ENCODE data around the gene RIC1.
A peak's percentile ranks its signal among the peaks of the same experiment; 100 is the strongest.
"Not testable (repeated sequence)": the region's sequence is repeated elsewhere in the genome, so short reads cannot be mapped to it uniquely, and the experiment has no call there.

The RIC1 gene

DNA sequence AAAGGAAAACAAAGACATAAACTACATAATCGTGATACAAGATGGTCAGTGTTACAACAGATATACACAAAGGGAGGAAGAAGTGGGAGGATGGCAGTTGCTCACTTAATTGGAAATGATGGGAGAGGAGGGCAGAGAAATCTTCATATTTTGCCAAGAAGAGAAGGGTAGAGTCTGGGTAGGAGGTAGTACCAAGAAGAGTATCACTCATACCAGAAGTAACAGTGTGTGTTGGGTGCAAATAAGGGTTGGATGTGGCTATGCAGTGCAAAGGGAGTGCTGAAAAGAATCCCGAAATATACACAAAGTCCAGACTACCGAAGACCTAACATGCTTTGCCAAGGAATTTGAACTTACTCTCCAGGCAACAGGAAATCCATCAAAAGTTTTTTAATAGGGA, 163.0 kb downstream of the RIC1 start:
- no peak for DNase-seq

DNA sequence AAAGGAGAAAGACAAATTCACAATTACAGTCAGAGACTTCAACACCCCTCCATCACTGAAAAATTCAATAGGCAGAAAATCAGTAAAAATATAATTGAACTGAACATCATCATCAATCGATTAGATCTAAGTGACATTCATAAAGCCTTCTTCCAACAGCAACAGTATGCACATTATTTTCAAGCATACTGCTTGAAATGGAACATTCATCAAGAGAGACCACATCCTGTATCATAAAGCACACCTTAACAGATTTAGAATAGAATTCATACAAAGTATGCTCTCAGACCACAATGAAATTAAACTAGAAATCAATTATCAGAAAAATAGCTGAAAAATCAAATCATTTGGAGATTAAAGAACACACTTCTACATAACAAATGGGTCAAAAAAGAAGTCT, 164.9 kb downstream of the RIC1 start:
- no peak for DNase-seq

DNA sequence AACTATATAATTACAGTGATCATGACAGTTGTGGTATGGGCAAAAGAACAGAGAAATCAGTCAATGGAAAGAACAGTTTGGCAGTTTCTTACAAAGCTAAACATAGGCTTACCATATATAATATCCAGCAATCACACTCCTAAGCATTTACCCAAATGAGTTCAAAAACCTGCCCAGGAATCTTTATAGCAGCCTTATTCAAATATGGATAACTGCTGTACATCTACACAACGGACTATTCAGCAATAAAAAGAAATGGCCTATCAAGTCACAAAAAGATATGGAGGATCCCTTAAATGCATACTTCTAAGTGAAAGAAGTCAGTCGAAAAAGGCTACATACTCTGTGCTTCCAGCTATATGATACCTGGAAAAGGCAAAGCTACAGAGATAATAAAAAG, 167.4 kb downstream of the RIC1 start:
- DNase-seq, result no peak

DNA sequence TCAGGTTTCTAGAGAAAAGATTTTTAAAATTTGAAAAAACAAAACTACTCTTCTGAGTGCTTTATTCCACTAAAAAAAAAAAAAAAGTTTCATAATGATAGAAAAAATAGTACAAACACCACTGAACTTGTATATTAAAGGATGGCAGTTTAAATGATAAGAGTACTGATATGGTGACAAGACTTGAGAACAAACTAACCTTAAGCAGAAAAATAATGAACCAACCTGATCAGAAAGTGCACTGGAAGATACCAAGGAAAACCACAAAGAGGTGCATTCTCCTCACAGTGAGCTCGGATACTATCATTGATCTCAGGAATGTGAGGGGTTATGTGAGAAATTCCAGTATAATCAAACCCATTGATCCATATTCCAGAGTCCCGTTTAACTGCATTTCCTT, 169.7 kb downstream of the RIC1 start:
- DNase-seq, result no peak

DNA sequence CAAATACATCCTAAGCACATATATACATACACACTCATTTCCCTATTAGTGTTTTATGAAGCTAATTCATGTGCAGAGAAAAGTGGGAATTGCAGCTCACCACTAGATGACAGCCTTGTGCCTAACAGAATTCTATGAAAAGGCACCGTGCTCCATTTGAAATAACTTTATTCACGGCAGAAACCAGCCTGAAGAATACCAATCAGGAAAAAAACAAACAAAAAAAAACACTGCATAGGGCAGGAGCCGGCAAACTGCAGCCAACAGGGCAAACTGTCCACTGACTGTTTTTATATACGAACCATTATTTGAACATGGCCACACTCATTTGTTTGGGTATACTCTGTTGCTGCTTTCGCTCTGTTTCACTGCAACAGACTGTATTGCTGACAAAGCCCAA, 170.4 kb downstream of the RIC1 start:
- no peak for DNase-seq

DNA sequence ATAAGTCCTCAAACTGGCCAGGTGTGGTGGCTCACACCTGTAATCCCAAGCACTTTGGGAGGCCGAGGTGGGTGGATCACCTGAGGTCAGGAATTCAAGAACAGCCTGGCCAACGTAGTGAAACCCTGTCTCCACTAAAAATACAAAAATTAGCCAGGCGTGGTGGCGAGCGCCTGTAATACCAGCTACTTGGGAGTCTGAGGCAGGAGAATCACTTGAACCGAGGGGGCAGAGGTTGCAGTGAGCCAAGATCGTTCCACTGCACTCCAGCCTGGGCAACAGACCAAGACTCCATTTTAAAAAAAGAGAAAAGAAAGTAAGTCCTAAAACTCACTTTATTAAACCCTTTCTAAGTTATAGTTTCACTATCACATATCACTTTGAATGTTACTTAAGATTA, 171.5 kb downstream of the RIC1 start:
- not testable (repeated sequence) for DNase-seq

DNA sequence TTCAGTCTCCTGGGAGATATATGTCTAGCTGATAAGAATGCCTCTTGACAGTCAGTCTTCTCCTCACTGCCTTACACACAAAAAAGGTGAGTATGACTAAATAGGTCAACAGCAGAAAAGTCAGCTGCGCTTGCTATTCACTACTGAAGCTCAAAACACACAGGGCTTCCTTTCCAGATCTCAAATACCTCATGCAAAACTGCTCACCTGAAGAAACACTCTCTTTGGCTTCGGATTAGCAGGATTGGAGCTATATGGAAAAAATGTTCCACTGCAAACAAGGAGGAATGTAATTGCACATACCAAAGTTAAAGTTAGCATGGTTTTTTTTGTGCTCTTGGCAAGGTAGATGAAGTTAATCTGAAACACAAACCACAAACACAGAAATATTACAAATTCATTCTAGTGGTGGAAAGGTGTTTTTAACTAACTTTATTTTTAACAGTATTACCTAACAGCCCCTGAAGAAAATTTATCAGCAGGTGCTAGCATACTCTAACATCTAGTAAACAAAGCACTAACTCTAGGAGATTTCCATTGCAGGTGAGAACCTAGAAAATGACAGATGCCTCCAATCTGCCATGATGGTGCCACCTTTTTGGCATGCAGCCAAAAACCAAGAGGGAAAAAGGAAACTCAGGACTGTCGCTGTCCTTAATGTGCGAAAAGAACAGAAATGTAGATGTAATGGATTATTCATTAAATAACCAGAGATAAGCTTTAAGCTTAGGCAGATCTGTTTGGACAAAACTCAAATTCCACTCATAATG, 172.2 kb downstream of the RIC1 start:
- DNase-seq, result peak; percentile 8

DNA sequence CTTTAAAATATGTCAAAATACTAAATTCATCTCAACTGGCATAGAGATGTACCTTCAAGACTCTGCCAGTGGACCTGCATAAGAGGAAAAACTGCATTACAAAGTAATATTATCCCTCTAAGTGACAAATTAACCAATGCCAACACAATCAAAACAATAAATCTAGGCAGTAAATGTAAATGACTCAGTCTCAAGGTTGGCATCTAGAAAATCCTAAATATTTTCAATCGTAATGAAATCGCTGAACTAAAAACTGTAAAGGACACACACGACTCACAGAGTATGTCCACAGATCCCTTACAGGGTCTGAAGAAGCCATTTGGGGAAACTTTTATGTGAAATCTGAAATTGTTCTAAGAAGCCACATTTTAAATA, 172.8 kb downstream of the RIC1 start:
- DNase-seq, result no peak

DNA sequence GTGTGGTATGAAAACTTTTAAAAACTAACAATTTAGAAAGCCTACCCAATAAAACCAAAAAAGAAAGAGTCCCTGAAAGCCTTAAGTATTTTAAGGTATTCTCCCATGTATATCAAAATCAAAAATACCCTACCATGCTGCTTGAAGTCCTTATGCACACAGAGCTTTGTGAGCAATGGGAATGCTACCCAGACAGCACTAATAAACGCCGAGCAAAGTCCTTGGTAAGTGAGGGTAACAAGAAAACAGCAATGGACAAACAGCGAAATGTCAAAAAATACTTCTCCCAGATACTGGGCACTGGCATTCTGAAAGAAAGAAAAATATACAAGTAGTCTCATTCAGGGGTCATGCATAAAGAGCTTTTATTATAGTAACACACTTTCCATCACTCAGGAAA, 176.6 kb downstream of the RIC1 start:
- no peak for DNase-seq

DNA sequence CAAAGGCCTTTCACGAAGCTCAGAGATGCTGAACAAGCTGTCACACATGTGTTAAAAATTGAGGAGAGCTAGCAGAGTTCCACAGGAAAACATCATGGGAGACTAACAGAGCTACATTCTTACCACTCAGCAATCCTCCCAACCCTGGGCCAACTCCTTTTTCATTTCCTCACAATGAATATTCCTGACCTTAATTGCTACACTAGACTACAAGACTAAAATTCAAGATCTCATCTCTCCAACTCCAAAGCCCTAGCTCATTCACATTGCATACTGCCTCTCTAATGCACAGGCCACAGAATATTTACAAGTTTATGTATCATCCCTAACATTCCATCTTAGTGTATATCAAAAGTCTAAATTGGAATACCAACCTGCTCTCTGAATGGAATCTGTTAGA, 182.8 kb downstream of the RIC1 start:
- DNase-seq, result no peak

DNA sequence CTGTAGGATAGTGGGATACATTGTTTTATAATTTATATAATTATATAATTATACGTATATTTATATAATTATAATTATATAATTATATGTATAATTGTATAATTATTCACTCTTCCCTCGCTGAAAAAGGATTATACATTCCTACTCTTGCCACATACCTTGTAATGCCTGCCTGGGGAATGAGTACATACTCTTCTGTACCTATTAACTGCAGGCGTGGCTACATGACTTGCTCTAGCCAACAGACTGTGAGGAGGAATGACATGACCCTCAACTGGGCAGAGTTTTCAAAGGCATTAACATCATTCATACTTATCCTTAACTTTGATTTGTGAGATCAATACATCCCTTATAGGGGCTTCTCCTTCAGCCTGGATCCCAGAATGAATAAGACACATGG, 184.9 kb downstream of the RIC1 start:
- DNase-seq, result no peak

DNA sequence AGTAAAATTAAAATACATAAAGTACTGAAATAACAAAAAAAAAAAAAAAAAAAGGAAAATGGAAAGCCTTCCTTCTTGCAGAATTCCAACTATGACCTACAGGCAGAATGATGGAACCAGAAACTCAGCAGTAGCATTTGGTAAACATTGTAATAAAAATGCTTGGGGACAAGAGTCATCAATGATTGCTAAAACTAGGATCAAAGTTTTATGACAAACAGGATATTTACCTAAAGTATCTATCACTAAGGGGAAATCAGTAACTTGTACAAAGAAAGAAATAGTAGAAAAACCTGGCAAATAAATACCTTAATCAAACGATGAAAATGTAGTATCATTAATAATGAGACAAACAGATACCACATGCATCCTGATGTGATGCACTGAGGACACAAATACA, 186.6 kb downstream of the RIC1 start:
- no peak for DNase-seq

DNA sequence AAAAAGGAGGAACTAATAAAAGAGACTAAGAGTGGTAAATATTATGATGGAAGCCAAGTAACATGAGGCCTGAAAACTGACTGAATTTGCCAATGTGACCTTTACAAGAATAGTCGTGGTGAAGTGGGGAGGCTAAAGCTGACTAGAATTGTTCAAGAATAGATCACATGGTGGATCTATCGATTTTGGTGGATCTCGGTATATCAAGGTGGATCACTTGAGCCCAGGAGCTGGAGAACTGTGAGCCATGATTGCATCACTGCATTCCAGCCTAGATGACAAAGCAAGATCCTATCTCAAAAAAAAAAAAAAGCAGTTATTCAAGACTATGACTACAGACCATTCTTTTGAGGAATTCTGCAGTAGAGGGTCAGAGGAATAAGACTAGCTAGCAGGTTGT, 189.0 kb downstream of the RIC1 start:
- no peak for DNase-seq

DNA sequence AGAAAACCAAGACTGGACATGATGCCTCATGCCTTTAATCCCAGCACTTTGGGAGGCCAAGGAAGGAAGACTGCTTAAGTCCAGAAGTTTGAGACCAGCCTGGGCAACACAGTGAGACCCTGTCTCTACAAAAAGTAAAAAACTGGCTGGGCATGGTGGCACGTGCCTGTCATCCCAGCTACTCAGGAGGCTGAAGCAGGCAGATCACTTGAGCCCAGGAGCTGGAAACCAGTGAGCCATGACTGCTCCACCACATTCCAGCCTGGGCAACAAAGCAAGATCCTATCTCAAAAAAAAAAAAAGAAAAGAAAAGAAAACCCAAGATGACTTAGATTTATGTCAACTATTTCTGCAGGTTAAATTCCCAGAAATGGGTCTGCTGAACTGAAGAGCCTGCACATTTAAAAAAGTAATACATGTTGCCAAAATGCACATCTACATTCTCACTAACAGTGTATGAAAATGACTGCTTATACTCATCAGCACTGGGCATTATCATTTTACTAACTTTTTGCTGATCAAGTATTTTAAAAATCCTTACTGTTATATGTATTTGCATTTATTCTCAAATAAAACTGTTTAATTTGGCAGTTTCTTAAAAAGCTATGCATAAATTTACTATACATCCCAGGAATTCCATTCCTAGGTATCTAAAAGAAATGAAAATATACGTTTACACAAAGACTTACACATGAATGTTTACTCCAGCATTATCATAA, 189.7 kb downstream of the RIC1 start:
- no peak for DNase-seq

DNA sequence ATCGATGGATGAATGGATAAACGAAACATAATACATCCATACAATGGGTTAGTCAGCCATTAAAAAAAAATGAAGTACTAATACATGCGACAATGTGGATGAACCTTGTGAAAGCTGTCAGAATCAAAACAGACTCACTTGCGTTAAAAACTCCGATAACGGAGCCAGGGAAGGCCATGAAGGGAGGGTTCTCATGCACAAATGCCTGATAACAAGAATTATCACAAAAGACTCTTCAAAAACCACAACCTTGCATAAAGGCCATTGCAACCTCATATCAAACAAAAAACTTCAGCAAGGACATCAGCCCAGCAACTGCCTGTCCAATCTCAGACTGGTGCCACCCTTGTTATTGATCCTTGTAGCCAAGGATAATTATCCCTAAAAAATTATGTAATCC, 190.3 kb downstream of the RIC1 start:
- no peak for DNase-seq

DNA sequence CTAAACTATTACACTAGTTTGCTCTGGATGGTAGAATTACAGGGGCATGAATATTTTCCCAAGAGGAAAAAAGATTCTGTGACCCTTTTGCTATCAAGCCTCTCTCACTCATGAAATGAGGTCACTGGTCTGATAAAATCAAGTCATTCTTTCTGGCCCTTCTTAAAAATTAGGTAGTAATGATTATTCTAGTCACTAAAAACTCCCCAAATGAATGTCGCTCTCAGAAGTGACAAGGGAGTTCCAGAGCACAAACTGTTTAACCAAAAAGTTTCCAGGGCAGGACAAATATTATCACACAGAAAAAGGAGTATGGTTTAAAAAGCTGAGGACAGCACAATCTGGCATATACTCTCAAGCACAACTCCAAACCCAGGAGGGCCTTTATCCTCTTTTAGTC, 191.5 kb downstream of the RIC1 start:
- DNase-seq, result no peak

DNA sequence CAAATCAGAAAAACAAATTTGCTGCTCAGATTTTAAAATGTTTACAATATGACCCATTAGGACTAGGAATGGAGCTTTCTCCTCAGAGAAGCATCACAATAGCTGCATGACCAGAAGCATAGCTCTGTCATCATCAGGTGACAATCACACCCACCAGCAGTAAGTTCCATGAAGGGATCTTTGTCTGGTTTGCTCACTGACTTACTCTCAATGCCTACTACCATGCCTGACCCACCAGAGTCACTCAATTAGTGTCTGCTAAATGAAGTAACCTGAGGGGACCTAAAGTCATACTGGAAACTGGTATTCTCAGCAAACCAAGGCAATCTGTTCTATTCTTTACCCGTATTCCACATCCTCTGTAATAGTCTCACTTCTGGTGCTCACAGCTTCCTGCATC, 196.3 kb downstream of the RIC1 start:
- no peak for DNase-seq

Measured in RPMI8226 (cell line).